Lower lobe of right lung (tissue), 2 donors: ENCODE results near the gene SMARCE1. TPM values are rescaled to one million over a fixed set of nuclear protein-coding genes. Genes with fewer than 3 reads are reported as not detected.

Source experiments
- ATAC-seq, 2 donors: fragments of 200-7000 bp; cut with Tn5 transposase; one replicate each; pipeline ENCODE4 v1.9.1; 2020 to 2022; ENCODE audit warnings: mild to moderate bottlenecking in 2 of 2, moderate library complexity in 2 of 2
- DNase-seq: peaks from one replicate; pipeline ENCODE4 v3.0.0-alpha.2; 2020
- H3K27ac ChIP-seq: fragments of 200-600 bp; one replicate; pipeline ENCODE4 v1.8.0; 2022
- H3K27me3 ChIP-seq: fragments of 200-600 bp; one replicate; pipeline ENCODE4 v1.8.0; 2022; ENCODE audit warnings: low read depth
- H3K36me3 ChIP-seq: fragments of 200-600 bp; one replicate; pipeline ENCODE4 v1.8.0; 2022; ENCODE audit warnings: mild to moderate bottlenecking
- H3K4me1 ChIP-seq: fragments of 200-600 bp; one replicate; pipeline ENCODE4 v1.8.0; 2022
- H3K4me3 ChIP-seq: fragments of 200-600 bp; one replicate; pipeline ENCODE4 v1.8.0; 2022; ENCODE audit warnings: mild to moderate bottlenecking
- H3K9me3 ChIP-seq: fragments of 200-600 bp; one replicate; pipeline ENCODE4 v1.8.0; 2022
- intact Hi-C: fragments of 100-400 bp; cut with DNase I; formaldehyde crosslinking; loops from one replicate; pipeline ENCODE4 v1.11.0; 2022
- total RNA-seq: library from RNA; stranded (reverse); fragmentation: NEBNext Ultra II Directional; extraction: Animal tissue kit (Norgen Biotek cat#: 25700); gene quantifications from one replicate; pipeline ENCODE4 v1.2.1, GENCODE V29; 2021
- TF ChIP-seq, protein P1 (sequence below): fragments of 200-600 bp; IDR thresholded peaks from one replicate; pipeline ENCODE4 v1.8.0; 2022; ENCODE audit warnings: antibody characterized with exemption, mild to moderate bottlenecking
- donor health status: DM: no; HTN: yes; CAD: no; lungs with severe emphysema.

SMARCE1 gene
- total RNA-seq, 1 donor from 2014 or later, result 83.6 TPM

DNA sequence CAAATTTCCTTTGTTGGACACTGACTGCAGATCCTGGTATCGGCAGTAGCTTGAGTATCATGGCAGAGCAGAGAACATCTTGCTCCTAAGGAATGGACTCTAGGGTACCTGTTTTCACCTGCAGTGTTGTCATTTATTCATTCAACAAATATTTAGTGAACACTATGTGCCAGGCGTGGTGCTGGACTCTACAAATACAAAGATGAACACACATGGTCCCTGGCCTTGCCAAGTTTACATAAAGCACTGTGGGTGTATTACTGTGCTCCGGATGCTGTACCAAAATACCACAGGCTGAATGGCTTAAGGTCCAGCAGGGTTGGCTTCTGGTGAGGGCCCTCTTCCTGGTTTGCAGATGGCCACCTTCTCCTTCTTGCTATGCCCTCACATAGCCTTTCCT, 68.1 kb downstream of the SMARCE1 start:
- no peaks in the 10 kb centered on the region for H3K27me3 ChIP-seq
- H3K9me3 ChIP-seq, result peaks cover 5% of the 10 kb centered on the region
- no peak for DNase-seq
- H3K36me3 ChIP-seq, result no peaks in the 10 kb centered on the region
- ATAC-seq, result no peak
- peaks cover 22% of the 10 kb centered on the region for H3K4me1 ChIP-seq
- no peak overlapping the region for H3K27ac ChIP-seq
- intact Hi-C loops, result no loop called here
- TF ChIP-seq, protein P1, sequence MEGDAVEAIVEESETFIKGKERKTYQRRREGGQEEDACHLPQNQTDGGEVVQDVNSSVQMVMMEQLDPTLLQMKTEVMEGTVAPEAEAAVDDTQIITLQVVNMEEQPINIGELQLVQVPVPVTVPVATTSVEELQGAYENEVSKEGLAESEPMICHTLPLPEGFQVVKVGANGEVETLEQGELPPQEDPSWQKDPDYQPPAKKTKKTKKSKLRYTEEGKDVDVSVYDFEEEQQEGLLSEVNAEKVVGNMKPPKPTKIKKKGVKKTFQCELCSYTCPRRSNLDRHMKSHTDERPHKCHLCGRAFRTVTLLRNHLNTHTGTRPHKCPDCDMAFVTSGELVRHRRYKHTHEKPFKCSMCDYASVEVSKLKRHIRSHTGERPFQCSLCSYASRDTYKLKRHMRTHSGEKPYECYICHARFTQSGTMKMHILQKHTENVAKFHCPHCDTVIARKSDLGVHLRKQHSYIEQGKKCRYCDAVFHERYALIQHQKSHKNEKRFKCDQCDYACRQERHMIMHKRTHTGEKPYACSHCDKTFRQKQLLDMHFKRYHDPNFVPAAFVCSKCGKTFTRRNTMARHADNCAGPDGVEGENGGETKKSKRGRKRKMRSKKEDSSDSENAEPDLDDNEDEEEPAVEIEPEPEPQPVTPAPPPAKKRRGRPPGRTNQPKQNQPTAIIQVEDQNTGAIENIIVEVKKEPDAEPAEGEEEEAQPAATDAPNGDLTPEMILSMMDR, result no peak
- H3K4me3 ChIP-seq, result no peak overlapping the region

DNA sequence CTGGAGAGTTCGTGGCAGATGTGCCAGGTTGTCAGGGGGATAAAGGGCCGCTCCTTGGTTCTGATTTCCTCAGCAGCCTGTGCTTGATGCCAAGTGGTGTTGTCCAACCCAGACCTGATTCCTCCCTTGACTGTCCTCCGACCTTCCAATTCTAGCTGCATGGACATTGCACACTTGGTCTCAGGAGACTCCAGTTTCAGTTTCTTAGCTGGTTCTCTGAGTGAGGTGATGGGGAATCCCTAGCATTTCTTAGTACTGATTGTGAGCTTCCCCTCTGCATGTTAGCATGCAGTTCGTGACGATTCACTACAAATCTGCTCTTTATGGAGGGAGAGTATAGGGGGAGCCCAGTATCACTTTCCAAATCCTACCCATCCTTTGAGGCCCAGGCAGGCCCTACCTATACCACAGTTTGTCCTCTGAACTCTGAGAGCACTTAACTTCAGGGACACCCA, 70.0 kb downstream of the SMARCE1 start:
- H3K36me3 ChIP-seq, result no peaks in the 10 kb centered on the region
- ATAC-seq (no peak), DNase-seq (no peak)
- TF ChIP-seq, protein P1, result no peak
- no peak overlapping the region for H3K4me3 ChIP-seq
- H3K27me3 ChIP-seq, result no peaks in the 10 kb centered on the region
- no peak overlapping the region for H3K27ac ChIP-seq
- H3K9me3 ChIP-seq, result peaks cover 17% of the 10 kb centered on the region
- intact Hi-C loops, result no loop called here
- peaks cover 14% of the 10 kb centered on the region for H3K4me1 ChIP-seq

DNA sequence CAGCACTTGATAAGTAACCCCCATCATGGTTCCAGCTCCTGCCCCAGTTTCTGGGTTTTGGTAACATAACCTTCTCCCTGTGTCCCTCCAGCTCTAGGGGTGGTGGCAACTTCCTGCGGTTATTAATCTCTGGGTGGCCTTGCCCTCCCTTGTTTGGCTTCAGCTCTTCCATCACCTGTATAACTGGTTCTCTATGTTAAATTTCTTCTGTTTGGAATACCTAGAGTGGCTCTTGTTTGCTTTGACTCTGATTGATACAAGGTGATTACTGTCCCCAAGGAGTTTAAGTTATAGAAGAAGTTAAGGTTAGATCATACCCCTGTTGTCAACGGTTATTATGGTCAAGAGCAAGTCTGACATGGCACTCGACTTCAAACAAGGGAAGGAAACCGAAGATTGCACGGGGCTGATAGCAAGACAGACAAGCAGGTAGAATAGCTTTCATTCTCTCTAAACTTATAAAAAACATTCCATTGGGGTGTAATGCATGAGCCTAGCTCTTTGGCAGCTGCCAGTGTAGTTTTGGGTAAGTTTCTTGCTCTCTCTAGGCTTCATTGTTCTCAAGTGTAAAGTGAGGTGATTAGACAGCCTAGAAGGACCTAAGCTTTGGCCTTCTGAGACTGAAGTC, 71.4 kb downstream of the SMARCE1 start:
- peaks cover 17% of the 10 kb centered on the region for H3K9me3 ChIP-seq
- H3K4me1 ChIP-seq, result no peaks in the 10 kb centered on the region
- TF ChIP-seq, protein P1, result no peak
- no peaks in the 10 kb centered on the region for H3K36me3 ChIP-seq
- intact Hi-C loops, result no loop called here
- no peak for ATAC-seq
- no peak overlapping the region for H3K4me3 ChIP-seq
- DNase-seq, result no peak
- no peak overlapping the region for H3K27ac ChIP-seq
- H3K27me3 ChIP-seq, result no peaks in the 10 kb centered on the region

Other genes starting within 250 kb of the SMARCE1 start
- 6.7 TPM for gene TOP2A, start 229.9 kb downstream of the SMARCE1 start, total RNA-seq
- 371 TPM for gene IGFBP4, start 204.4 kb downstream of the SMARCE1 start, total RNA-seq
- 0.68 TPM for gene TNS4, start 146.2 kb downstream of the SMARCE1 start, total RNA-seq
- gene CCR7, start 82.3 kb downstream of the SMARCE1 start, total RNA-seq, result 2.2 TPM
- 1.3 TPM for gene KRT222, start 17.4 kb upstream of the SMARCE1 start, total RNA-seq
- not detected for gene KRT24, start 55.9 kb upstream of the SMARCE1 start, total RNA-seq
- gene KRT25, start 107.5 kb upstream of the SMARCE1 start, total RNA-seq, result not detected
- gene KRT26, start 124.4 kb upstream of the SMARCE1 start, total RNA-seq, result not detected
- not detected for gene KRT27, start 134.7 kb upstream of the SMARCE1 start, total RNA-seq
- not detected for gene KRT28, start 152.1 kb upstream of the SMARCE1 start, total RNA-seq
- 31.7 TPM for gene KRT10, start 174.8 kb upstream of the SMARCE1 start, total RNA-seq
- gene KRT12, start 219.4 kb upstream of the SMARCE1 start, total RNA-seq, result not detected
- gene KRT20, start 237.4 kb upstream of the SMARCE1 start, total RNA-seq, result not detected